GM21360 (cell line): ENCODE results near the gene GPR3.
A peak's percentile ranks its signal among the peaks of the same experiment; 100 is the strongest.

Experiments
- ATAC-seq: cut with Tn5 transposase; IDR thresholded peaks from one replicate; pipeline ENCODE4 v1.9.1; 2021; ENCODE audit warnings: mild to moderate bottlenecking, moderate library complexity; ENCODE audit not compliant: unreplicated experiment

Gene GPR3, protein sequence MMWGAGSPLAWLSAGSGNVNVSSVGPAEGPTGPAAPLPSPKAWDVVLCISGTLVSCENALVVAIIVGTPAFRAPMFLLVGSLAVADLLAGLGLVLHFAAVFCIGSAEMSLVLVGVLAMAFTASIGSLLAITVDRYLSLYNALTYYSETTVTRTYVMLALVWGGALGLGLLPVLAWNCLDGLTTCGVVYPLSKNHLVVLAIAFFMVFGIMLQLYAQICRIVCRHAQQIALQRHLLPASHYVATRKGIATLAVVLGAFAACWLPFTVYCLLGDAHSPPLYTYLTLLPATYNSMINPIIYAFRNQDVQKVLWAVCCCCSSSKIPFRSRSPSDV

DNA sequence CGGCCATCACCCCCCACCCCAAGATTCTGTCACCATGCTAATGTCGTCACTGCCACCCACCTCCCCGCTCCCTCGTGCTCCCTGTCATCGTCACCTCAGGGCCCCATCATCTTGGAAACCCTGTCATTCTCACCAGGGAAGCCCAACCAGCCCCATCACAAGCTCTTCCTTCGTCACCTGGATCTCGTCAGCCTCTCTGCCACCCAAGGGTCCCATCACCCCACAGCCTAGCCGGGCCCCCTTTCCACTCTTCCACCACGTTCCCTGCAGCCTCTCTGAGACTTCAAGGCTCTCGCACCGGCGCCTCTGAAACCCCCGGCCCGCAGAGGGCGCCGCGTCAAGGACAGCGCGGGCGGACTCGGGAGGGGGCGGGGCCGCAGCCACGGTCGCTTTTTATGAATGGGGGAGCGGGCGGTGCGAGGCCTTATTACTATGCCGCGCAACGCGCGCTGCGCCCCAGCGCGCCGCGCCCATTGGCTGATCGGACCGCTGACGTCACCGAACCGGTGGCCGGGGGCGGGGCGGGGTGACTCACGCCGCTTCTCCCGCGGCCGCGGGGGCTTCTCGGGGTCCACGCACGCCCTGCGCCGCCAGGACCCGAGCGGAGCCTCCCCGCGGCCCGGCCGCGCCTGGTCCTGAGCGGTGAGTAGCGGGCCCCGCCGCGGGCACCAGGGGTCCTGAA, at the start of gene GPR3:
GPR3 (plus strand) TSS at position 527 of the 682 bp plus-strand sequence. CDS start 1,177 bp downstream, outside the sequence.
- ATAC-seq, result peak; percentile 74

DNA sequence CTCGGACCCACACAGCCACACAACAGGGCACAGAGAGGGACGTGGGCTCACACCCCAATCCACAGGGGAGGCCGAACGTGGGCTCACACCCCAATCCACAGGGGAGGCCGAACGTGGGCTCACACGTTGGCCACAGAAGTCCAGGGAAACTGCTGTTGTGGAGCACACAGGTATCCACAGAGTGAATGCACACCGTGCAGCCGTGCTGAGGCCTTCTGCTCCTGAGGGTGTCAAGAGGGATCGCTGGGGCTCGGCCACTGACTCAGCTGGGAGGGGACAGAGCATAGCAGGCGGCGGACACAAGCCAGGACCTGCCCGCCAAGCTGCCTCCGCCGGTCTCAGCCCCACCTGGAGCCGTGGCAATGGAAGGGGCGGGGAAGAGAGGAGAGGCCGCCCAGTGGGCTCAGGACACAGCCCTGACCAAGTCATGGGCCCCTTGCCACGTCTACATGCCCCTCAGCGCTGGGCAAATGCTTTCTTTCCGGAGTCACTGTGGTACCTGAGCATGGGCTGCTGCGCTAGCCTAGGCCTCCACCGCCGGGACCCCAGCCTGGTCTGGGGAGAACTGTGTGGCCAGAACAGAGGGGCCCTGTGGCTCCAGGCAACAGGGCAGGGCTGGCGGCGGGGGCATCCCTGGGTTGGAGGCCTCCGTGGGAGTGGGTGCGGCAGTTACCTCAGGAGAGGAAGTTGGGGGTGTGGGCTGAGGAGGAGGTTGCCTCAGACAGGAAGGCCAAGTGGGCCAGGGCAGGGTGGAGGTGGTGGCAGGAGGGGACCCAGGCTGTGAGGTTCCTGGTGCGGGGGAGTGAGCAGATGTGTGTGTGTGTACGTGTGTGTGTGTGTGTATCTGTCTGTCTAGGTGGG, 49.4 kb upstream of the GPR3 start:
- ATAC-seq, result no peak

DNA sequence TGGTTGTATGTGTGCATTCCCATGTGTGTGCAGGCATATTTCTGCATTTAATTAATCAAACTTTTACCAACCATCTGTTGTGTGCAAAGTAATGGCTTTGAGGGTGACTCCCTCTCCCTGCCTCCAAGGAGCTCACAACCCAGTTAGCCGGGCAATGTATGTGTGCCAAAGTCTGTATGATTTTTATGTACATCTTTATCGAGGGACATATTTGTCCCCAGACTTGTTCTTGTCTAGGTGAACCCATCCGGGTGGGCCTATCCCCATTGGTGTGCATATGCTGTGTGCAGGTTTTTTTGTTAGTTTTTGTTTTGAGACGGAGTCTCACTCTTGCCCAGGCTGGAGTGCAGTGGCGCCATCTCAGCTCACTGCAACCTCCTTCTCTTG, 48.8 kb upstream of the GPR3 start:
- no peak for ATAC-seq

DNA sequence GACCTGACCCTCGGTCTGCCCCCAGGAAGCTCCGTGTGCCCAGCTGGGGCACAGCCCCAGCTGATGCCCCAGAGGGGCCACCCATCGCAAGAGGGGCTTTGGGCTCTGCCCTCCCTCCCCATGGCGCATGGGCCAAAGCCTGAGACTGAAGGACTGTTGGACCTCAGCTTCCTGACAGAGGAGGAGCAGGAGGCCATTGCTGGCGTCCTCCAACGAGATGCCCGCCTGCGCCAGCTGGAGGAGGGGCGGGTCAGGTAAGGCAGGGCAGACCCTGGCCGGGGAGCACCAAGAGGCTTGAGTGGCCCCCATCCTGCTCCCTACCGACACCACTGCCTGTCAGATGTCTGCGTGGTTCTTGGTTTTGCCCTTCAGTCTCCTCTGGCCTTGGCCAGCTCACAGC, 47.1 kb upstream of the GPR3 start:
- ATAC-seq, result no peak

DNA sequence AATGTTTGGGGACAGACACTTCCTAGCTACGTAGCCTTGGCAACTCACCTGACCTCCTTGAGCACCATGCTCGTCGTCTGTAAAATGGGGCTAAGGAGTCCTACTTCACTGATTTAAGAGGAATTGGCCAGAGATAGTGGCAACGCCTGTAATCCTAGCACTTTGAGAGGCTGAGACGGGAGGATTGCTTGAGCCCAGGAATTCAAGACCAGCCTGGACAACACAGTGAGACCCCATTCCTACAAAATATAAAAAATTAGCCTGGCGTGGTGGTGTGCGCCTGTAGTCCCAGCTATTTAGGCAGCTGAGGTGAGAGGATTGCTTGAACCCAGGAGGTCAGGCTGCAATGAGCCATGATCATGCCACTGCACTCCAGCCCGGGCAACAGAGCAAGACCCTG, 46.1 kb upstream of the GPR3 start:
- ATAC-seq, result no peak

DNA sequence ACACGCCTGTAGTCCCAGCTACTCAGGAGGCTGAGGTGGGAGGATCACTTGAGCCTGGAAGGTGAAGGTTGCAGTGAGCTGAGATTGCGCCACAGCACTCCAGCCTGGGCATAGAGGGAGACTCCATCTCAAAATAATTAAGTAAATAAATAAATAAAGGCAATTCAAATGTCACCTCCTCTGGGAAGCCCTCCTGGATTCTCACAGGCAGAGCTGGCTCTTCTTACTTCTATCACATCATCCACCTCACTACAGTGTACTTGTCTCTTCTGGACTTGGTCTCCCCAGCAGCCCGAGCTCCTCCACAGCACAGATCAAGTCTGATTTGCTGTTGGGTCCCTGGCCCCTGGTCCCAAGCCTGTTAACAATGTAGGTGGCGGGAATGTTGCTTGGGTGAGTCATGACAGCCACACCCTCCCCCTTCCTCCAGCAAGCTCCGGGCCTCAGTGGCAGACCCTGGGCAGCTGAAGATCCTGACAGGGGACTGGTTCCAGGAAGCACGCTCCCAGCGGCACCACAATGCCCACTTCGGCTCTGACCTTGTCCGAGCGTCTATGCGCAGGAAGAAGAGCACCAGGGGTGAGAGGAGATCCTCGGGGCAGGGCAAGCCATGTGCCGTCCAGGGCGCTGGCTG, 45.3 kb upstream of the GPR3 start:
- no peak for ATAC-seq

DNA sequence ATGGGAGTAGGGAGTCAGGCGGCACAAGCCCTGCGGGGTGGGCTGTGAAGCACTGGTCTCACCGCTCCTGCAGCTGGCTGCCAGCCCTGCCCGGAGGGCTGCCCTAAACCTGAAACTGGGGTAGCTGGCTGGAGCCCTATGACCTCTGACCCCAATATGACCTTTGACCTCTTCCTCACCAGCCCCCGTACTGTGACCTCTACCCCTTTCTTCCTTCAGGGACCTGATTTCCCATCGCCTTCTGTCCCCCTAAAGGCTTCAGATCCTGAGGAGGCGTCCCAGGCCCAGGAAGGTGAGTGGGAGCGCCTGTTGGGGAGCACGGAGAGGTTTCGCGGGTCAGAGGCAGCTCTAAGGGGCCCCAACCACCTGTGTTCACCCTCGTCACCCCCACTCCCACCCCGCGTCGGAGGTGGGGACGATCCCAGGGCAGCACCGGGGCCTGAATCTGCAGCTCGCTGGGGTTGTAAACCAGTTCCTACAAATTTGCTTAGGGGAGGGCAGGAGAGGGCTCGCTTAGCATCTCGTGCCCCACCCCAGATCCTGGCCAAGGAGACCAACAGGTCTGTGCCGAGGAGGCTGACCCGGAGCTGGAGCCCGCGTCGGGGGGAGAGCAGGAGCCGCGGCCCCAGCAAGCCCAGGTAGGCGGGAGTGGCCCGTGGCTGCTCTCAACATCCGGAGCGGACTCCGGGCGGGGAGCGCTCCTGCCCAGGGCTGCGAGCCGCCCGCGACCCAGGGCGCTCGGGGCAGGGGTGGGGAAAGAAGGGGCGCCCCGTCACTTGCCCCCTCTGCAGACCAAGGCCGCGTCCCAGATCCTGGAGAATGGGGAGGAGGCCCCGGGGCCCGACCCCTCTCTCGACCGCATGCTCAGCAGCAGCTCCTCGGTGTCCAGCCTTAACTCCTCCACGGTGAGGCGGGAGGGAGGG, 43.3 kb upstream of the GPR3 start:
- ATAC-seq, result no peak

DNA sequence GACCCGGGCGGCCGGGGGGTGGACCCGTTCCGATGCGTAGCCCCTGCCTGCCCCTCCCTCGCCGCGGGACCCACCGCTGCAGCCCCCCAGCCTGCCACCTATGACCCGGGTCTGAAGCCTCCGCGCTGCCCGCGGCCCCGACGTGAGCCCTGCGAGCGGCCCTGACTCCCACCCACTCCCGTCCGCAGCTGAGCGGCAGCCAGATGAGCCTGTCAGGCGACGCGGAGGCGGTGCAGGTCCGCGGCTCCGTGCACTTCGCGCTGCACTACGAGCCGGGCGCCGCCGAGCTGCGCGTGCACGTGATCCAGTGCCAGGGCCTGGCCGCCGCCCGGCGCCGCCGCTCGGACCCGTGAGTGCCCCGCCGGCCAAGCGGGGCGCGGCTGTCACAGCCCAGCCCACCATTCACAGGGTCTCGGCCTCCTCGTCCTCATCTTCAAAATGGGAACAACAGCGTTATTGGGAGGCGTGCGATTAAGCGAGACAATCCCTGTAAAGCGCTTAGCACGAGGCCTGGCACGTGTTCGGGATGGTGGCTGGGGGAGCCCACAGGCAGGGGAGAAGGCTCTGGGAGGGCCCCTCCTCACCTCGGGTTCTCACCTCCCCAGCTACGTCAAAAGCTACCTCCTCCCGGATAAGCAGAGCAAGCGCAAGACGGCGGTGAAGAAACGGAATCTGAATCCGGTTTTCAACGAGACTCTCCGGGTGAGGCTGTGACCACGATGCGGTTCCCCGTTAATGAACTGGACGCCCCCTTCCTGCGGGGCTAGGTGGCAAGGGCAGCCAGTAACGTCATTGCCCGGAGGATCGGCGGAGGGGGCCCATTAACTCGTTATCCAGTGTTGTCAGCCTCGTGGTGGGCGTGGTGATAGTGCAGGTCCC, 42.4 kb upstream of the GPR3 start:
- ATAC-seq, result no peak

DNA sequence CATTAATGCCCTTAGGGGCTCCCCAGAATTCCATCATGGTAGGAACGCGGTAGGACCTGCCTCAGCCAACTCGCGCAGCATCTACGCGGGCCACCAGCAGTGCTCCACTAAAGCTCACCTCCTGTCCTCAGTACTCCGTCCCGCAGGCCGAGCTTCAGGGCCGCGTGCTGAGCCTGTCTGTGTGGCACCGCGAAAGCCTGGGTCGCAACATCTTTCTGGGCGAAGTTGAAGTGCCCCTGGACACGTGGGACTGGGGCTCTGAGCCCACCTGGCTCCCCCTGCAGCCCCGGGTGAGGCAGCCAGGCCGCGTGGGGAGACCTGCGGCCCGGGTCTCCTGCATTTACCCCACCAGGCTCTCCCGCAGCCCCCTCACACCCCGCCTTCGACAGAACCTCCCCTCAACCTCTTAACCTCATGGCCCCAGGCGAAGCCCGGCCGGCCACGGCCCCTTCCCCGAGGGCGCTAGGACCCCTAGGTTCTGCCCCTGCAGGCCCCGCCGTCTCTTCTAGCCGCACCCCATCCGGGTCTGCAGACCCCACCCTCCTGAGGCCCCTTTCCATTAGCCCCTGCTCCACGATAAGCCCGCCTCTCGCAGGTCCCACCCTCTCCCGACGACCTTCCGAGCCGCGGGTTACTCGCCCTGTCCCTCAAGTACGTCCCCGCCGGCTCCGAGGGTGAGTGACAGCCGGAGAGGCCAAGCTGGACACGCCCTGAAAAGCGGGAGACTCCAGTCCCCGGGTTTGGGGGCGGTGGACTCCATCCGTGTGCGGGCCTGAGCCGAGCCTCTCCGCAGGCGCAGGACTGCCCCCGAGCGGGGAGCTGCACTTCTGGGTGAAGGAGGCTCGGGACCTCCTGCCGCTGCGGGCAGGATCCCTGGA, 41.5 kb upstream of the GPR3 start:
- no peak for ATAC-seq

DNA sequence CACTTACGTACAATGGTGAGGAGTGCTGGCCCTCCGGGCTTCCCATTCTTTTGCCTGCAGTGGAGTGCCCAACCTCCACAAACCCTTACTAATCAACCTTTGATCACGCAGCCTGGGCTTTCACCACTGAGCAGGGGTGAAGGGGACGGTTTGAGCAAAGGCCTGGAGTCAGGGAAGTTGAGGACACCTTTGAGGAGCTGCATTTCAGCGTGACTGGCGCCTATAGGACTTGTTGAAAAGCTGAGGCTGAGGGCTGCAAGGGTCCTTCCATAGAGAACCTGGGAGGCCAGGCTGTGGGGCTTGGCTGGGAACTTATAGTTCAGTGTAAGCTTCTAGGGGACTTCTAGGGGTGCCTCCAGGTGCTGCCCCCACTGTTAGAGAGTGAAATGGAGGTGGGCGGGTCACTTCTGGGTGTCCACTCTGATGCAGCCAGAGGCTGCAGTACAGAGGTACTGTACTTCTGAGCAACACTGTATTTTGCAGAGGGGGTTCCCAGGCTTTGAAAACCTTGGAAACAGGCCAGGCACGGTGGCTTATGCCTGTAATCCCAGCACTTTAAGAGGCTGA, 40.8 kb upstream of the GPR3 start:
- no peak for ATAC-seq

DNA sequence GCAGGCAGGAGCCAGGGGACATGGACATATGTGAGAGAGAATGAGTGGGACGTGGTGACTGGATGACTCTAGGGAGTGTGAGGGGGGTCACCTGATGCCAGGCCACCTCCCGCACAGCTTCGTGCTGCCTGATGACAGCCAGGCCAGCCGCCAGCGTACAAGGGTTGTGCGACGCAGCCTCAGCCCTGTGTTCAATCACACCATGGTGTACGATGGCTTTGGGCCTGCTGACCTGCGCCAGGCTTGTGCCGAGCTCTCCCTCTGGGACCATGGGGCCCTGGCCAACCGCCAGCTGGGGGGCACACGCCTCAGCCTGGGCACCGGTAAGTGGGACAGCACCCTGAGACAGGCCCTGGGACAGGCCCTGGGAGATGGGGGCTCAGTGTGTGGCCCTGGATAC, 39.3 kb upstream of the GPR3 start:
- no peak for ATAC-seq

DNA sequence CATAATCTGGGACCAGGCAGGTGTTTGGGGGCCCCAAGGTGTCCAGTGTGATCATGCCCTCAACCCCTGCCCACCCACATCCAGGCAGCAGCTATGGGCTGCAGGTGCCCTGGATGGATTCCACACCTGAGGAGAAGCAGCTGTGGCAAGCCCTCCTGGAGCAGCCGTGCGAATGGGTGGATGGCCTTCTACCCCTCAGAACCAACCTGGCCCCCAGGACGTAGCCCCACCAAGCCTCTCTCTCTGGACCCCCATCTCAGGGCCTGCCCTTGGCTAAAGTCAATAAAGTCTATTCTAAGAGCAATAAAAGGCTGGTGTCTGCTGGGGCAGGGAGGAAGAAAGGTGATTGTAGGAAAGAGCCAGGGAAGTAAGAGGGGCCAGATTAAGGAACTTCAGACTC, 38.8 kb upstream of the GPR3 start:
- ATAC-seq, result no peak

DNA sequence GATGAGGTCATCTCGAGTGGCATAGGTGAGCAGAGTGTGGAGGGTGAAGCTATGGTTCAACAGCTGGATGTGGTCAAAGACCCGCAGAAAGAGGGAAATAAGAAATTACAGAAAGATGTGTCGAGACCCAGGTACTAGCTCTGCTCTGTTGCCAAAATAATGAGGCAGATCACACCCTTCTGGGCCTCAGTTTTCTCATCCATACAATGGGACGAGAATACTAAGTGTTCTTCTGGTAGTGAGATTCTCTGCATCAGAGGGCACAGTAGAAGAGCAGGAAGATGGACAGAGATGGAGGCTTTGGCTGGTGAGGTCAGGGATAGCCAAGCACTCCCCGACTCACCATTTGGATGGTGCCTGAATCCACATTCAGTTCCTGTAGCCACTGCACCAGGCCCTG, 36.7 kb upstream of the GPR3 start:
- ATAC-seq, result no peak

DNA sequence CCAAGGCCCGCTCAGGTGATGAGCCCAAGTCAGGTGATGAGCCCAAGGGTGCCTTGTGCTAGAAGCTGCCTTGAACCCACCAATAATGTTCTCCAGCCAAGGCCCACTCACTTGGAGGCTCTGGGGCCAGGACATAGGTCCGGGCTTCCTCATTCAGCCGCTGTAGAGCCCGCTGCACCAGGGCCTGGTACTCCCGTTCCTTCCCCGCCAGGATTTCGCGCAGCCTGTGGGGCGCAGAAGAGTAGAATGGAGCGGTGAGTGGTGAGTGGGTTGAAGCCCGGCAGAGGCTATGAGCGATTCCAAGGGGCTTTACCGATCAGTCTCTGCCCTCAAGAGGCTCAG, 36.2 kb upstream of the GPR3 start:
- no peak for ATAC-seq

DNA sequence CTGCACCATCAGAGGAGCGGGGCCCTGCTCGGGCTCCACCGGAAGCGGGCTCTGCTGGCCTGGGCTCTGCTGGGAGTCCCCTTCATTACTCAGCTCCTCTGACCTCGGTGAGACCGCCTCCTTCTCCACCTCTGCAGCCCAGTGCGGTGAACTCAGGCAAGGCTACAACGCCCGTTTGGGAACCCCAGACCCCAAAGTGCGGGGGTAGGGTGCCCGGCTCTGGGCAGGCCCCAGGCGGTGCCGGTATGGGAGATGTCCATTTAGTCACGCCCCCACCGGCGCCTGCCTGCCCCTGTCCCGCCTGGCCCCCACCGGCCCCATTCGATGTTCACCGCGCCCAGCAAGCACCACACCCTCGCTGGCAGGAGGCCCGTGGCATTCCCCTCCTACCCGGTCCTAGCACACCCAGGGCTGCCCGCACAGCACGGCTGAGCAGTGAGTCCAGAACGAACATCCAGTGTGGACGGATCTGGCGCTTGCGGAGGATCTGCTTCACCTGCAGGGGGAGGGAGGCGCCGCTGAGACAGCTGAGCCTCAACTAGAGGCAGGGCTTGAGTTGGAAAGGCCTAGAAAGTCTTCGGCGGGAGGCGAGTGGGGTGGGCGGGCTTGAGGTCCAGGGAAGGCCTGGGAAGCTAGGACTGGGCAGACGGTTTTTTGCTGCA, 35.7 kb upstream of the GPR3 start:
- no peak for ATAC-seq

DNA sequence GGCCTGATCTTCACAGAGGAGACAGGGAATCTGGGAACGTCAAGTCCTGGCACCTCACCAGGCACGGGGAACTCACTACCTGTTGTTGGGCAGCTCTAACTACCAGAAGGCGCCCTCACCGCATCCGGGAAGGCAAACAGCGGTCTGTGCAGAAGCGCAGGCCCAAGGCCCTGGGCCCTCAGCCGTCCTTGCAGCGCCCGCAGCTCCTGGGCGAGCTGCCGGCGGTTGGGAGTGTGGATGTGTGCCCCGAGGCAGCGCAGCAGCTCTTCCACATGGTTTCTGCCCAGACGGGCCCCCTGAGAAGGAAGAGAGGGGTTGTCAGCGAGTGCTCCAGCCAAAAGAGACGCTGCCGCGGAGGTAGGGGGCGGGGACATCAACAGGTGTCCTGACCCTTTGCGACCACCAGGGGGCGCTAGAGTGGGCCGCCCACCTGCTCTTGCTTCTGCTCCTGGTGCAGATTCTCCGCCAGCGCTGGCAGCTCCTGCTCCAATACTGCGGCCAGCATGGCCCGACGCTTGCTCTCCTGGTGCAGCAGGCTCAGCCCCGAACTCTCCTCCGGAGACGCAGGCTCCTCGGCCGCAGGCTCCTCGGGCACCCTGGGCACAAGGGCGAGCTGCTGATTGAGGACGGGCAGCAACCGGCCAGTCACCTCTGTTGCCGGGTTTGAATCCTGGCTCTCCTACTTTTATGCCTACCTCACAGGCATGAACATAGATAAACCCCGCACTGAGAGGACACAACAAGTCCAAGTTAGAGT, 35.0 kb upstream of the GPR3 start:
- no peak for ATAC-seq
